IPS-NIHi7 (cell line): ENCODE results near the gene ALKBH2.
"Not testable (repeated sequence)": the region's sequence is repeated elsewhere in the genome, so short reads cannot be mapped to it uniquely, and the experiment has no call there.

Experiments
- DNase-seq: peaks from one replicate; pipeline ENCODE4 v3.0.0; 2012; ENCODE audit warnings: mixed read lengths; ENCODE audit errors: extremely low spot score

ALKBH2 gene

DNA sequence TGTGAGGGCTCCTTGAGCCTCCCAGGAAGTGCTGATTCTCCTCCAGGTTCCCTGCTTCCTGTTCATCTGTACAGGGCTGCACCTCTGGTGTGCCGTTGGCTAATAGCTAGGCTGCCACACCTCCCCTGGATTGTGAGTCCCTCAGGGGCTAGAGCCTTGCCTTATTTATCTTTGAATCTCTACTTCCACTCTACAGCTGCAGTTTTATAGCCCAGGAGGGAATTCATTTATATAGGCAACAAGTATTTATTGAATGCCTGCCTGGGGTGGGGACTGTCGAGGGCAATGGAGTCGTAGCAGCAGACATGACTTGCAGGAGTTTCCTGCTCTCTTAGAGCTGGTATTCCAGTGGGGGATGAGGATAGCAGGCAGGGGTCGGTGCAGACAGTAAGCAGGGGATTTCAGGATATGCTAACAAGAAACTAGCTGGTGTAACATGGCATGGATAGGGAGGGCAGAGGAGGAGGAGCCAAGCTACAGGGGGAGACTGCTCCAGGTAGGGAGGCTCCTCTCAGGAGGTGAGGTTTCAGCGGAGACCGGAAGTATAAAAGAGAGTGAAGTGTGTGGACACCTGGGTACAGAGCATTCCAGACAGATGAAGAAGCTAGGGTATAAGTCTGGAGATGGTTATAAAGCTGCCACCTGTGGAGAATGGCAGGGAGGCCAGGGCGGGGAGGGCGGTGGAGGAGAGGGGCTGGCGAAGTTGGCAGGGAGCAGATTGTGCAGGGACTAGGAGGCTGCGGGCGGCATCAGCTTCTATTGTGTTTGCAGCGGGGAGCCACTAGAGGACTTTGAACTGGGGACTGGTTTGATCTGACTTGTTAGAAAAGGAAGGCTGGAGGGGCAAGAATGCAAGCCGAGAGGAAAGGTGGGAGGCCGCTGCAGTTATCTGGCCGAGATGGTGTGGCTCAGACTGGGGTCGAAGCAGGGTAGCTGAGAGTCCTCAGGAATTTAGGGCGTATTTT lies 23.7 kb downstream of the ALKBH2 start:
- DNase-seq, result peak; percentile 75

DNA sequence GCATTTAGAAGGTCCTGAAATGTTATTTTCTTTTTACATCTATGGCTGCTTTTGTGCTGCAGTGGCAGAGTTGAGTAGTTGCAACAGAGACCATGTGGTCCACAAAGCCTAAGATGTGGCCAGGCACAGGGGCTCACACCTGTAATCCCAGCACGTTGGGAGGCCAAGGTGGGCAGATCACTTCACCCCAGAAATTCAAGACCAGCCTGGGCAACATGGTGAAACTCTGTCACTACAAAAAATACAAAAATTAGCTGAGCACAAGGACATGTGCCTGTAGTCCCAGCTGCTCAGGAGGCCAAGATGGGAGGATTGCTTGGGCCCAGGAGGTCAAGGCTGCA lies 27.4 kb downstream of the ALKBH2 start:
- DNase-seq, result no peak

- DNase-seq, result no peak
Observed at GRCh38 chr12:109065154-109065852, 28.0 kb downstream of the ALKBH2 start.

DNA sequence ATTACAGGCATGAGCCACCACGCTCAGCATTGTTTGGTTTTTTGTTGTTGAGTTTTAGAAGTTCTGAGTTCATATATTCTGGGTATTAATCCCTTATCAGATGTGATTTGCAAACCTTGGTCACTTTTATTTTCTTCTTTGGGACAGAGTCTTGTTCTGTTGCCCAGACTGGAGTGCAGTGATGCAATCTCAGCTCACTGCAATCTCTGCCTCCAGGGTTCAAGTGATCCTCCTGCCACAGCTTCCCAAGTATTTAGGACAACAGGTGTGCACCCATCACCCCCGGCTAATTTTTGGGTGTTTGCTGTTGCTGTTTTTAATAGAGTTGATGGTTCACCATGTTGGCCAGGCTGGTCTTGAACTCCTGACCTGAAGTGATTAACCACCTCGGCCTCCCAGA lies 29.1 kb downstream of the ALKBH2 start:
- DNase-seq, result no peak

DNA sequence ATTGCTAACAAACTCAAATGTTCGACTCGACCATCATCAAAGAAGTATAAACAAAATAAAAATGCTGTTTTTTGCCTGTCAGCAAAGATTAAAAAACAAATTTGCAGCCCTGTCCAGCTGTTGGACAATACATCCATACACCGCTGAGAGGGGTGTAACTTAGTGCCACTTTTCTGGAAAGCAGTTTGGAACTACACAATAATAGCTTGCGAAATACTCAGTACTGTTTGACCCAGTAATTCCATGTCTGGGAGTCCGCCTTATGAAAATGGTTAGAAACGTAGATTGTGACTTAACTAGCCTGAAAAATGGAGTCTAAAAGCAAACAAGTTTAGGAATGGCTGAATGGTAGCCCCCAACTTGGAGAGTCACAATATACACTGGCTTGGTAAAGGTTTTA lies 34.5 kb downstream of the ALKBH2 start:
- DNase-seq, result no peak

- DNase-seq, result no peak
Observed at GRCh38 chr12:109057376-109057775, 35.9 kb downstream of the ALKBH2 start.

GRCh38 chr12:109056891-109057290 lies 36.4 kb downstream of the ALKBH2 start:
- DNase-seq, result no peak

GRCh38 chr12:109054520-109054919 lies 38.8 kb downstream of the ALKBH2 start:
- no peak for DNase-seq

DNA sequence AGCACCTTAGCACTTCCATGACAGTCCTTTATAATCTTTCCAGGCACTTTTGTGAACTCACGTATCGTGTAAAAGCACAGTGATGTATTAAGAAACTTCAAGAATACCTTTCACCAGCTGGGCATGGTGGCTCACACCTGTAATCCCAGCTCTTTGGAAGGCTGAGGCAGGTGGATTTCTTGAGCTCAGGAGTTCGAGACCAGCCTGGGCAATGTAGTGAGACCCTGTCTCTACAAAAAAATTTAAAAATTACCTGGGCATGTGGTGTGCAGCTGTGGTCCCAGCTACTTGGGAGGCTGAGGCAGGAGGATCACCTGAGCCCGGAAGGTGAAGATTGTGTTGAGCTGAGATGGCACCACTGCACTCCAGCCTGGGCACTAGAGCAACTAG lies 39.2 kb downstream of the ALKBH2 start:
- DNase-seq, result not testable (repeated sequence)

GRCh38 chr12:109053382-109054123 lies 39.7 kb downstream of the ALKBH2 start:
- DNase-seq, result no peak

DNA sequence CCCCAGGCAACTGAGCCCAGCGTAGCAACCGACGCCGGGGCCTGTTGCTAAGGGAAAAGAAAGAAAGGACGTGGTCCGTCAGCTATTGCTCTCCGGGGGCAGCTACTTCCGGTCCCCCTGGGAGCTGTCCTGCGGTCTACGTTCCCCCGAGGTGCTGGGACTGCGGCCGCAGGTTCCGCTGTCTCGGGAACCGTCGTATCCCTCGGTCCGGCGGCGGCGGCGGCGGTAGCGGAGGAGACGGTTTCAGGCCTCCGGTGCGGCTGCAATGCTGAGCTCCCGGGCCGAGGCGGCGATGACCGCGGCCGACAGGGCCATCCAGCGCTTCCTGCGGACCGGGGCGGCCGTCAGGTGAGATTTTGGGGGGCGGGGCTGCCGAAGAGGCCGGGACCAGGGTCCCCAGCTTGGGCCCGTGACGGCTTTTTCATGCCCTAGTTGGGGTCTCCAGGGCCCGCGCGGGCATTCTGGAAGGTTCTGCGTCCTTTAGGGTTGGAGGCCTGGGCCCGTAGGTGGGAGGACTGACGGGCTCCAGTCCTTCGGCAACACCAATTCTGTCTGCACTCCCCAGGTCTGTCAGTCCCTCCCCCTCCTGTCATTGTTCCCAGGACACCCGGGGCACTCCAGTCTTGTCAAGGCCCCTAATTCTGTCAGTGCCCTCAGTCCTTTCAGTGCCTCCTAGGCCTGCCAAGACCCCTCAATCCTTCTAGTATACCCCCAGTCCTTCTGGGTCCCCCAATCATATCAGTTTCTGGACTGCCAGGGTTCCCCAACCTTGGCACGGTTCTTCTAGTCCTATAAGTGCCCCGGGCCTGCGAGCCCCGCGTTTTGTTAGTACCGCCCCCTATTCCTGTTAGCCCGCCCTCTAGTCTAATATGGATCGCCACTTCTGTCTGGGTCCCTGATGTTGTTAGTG lies 40.6 kb downstream of the ALKBH2 start, which contains the start of gene USP30:
USP30 (plus strand) TSS at position 163 of the 910 bp plus-strand sequence; CDS start at position 266, 103 bp downstream.
- DNase-seq, result peak; percentile 98

GRCh38 chr12:109052097-109052413 lies 41.2 kb downstream of the ALKBH2 start:
- no peak for DNase-seq

GRCh38 chr12:109049794-109050193 lies 43.5 kb downstream of the ALKBH2 start:
- not testable (repeated sequence) for DNase-seq

- not testable (repeated sequence) for DNase-seq
Observed at GRCh38 chr12:109048706-109049105, 44.6 kb downstream of the ALKBH2 start.

- DNase-seq, result no peak
Observed at GRCh38 chr12:109047081-109047805, 46.0 kb downstream of the ALKBH2 start.

DNA sequence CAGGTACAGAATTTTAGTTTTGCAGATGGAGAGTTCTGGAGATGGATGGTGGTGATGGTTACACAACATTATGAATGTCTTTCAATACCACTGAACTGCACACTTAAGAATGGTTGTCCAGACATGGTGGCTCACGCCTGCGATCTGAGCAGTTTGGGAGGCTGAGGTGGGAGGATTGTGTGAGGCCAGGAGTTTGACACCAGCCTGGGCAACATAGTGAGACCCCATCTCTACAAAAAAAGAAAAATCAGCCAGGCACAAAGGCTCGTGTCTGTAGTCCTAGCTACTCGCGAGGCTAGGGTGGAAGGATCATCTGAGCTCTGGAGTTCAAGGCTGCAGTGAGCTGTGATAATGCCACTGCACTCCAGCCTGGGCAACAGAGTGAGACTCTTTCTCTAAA lies 49.0 kb downstream of the ALKBH2 start:
- DNase-seq, result no peak
